ENCODE measurements around the gene TOP1.

Gene TOP1

GRCh38 chr20:41038149-41038877 is 9.7 kb downstream of the TOP1 start:
- DNase-seq, result no peak

- DNase-seq, result no peak
Measured at GRCh38 chr20:41038878-41039404, 10.3 kb downstream of the TOP1 start.

GRCh38 chr20:41040855-41041254 is 12.2 kb downstream of the TOP1 start:
- no peak for DNase-seq

GRCh38 chr20:41041693-41042092 is 13.1 kb downstream of the TOP1 start:
- no peak for DNase-seq

GRCh38 chr20:41044409-41045062 is 15.9 kb downstream of the TOP1 start:
- DNase-seq, result no peak

- DNase-seq, result no peak
Measured at GRCh38 chr20:41045671-41046070, 17.0 kb downstream of the TOP1 start.

GRCh38 chr20:41046716-41047115 is 18.1 kb downstream of the TOP1 start:
- DNase-seq, result no peak

GRCh38 chr20:41047279-41047974 is 18.8 kb downstream of the TOP1 start:
- no peak for DNase-seq

- peak; percentile 40 for DNase-seq
Measured at GRCh38 chr20:41047975-41048305, 19.3 kb downstream of the TOP1 start.

GRCh38 chr20:41048461-41049301 is 20.1 kb downstream of the TOP1 start:
- no peak for DNase-seq

- no peak for DNase-seq
Measured at GRCh38 chr20:41049451-41049850, 20.8 kb downstream of the TOP1 start.

- DNase-seq, result peak; percentile 69
Measured at GRCh38 chr20:41050361-41051008, 21.9 kb downstream of the TOP1 start.

GRCh38 chr20:41051009-41051825 is 22.6 kb downstream of the TOP1 start:
- no peak for DNase-seq

GRCh38 chr20:41052742-41053419 is 24.3 kb downstream of the TOP1 start:
- peak; percentile 50 for DNase-seq

GRCh38 chr20:41054070-41054846 is 25.6 kb downstream of the TOP1 start:
- DNase-seq, result no peak

- no peak for DNase-seq
Measured at GRCh38 chr20:41054847-41055230, 26.2 kb downstream of the TOP1 start.

- no peak for DNase-seq
Measured at GRCh38 chr20:41055679-41056078, 27.1 kb downstream of the TOP1 start.

- DNase-seq, result peak; percentile 92
Measured at GRCh38 chr20:41057999-41058673, 29.5 kb downstream of the TOP1 start.

Measured in fibroblast of skin of right biceps (primary cell).